ENCODE measurements around the gene PUM1. TPM values are rescaled to one million over a fixed set of nuclear protein-coding genes. Genes with fewer than 3 reads are reported as not detected.
"Not testable (repeated sequence)": the region's sequence is repeated elsewhere in the genome, so short reads cannot be mapped to it uniquely, and the experiment has no call there.

PUM1 gene
- total RNA-seq, 1 donor from 2014 or later, result 42.4 TPM

DNA sequence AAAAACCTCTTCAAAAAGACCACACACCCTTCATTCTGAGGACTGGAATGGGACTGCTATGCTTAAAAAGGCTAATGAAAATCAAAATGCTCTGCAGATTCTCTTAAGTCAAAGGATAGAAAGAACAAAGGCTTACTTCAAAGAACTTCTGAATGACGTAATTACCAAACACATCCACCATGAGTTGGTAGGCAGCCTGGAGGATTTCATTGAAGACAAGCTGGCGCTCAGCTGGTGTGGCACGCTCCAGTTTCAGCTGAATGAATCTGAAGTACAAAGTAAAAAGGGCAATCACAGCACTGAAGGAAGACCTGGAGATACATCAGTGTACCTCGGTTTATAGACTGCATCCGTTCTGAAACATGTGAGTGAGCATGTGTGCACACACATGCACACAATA, 113.4 kb downstream of the PUM1 start:
- TF ChIP-seq CTCF (conservative IDR thresholded peaks at IDR 0.05; ENCODE audit: low read depth, low read length), result no peak
- H3K4me3 ChIP-seq (ENCODE audit: low read depth, low read length), result no peak overlapping the region

GRCh38 chr1:30950700-30951099, 114.8 kb downstream of the PUM1 start:
- TF ChIP-seq CTCF (conservative IDR thresholded peaks at IDR 0.05; ENCODE audit: low read depth, low read length), result no peak
- DNase-seq (ENCODE audit: low read depth), result no peak

More for the DNA sequence above, 113.4 kb downstream of the PUM1 start:
- no peak for DNase-seq (ENCODE audit: low read depth)

DNA sequence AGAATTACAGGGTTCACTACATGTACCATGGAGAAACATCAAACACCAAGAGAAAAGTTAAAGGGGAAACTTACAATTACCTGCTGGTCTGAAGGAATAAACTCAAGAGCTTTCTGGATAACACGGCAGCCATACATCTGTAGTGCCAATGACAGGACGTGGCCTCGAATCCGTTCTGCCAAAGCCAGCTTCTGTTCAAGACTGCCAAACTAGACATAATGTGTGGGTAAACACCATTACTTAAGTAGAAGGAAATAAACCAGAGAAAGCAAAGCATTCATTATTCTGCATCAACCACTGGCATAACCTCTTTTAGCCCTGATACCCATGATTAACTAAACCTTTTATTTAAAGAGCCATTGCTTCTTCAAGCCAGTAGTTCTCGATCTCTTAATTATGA, 115.5 kb downstream of the PUM1 start:
- TF ChIP-seq CTCF (conservative IDR thresholded peaks at IDR 0.05; ENCODE audit: low read depth, low read length), result no peak
- no peak for DNase-seq (ENCODE audit: low read depth)
- H3K4me3 ChIP-seq (ENCODE audit: low read depth, low read length), result no peak overlapping the region

More at GRCh38 chr1:30950700-30951099, 114.8 kb downstream of the PUM1 start:
- no peak overlapping the region for H3K4me3 ChIP-seq (ENCODE audit: low read depth, low read length)

DNA sequence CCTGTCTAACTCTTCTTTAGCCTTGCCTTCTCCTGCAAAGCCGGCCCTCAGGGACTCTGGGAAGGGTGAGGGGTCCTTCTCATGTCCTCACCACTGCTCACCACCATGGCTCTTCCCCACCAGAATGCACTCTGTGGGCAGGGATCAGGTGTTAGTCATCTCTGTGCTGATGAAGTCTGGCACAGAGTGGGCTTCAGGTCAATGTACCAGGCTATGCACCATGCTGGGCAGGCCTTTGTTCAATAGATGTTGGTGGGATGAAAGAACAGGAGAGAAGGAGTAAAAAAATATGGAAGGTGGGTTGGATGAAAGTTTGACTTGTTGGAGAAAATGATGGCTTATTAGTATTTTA, 116.1 kb downstream of the PUM1 start:
- H3K4me3 ChIP-seq (ENCODE audit: low read depth, low read length); DNase-seq (ENCODE audit: low read depth): not testable (repeated sequence)

DNA sequence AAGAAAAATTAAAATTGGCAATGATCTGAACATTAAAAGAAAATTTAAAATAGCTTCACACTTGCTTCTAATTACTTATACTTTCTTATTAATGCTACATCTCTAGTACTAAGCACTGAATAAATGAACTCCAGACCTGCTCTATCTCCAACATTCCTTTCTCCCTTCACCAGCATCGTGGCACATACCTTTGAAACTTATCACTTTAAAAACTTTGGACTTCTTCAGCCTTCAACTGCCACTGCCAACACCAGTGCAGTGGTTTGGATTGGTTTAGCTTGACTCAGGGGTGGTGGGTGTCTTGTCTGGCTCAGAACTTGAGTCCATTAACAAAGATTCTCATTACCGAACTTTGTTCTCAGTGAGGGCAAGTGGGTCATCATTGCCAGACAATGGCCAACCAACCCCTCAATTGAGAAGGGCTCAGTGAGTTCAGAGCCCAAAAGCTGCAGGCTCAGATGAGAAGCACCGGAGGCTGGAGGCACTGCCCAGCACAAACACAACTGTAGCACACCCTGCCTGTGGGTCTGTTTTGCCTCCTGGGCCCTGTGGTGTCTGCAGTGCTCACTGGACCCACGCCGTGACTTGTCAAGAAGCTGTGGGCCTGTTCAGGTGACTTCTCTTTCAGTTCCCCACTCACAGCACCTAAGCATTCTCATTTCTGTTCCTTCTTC, 116.6 kb downstream of the PUM1 start:
- DNase-seq (ENCODE audit: low read depth); H3K4me3 ChIP-seq (ENCODE audit: low read depth, low read length): not testable (repeated sequence)

DNA sequence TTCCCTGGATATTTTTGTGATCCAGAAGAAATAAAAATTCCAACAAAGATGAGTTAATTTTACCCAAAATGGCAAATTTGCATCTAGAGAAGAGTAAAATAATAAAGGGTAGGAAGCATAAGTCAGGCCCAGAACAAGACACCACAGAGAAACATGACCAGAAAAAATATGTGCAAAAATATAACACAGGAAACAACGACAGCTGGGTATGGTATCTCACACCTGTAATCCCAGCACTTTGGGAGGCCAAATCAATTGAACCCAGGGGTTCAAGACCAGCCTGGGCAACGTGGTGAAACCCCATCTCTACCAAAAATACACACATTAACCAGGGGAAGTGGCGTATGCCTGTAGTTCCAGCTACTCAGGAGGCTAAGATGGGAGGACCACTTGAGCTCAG, 117.2 kb downstream of the PUM1 start:
- no peak overlapping the region for H3K4me3 ChIP-seq (ENCODE audit: low read depth, low read length)
- DNase-seq (ENCODE audit: low read depth), result no peak
- TF ChIP-seq CTCF (conservative IDR thresholded peaks at IDR 0.05; ENCODE audit: low read depth, low read length), result no peak

- TF ChIP-seq CTCF (conservative IDR thresholded peaks at IDR 0.05; ENCODE audit: low read depth, low read length), result no peak
- H3K4me3 ChIP-seq (ENCODE audit: low read depth, low read length), result no peak overlapping the region
- no peak for DNase-seq (ENCODE audit: low read depth)
These were observed 118.3 kb downstream of the PUM1 start for GRCh38 chr1:30947212-30947611.

- no peak overlapping the region for H3K4me3 ChIP-seq (ENCODE audit: low read depth, low read length)
- no peak for TF ChIP-seq CTCF (conservative IDR thresholded peaks at IDR 0.05; ENCODE audit: low read depth, low read length)
- no peak for DNase-seq (ENCODE audit: low read depth)
These were observed 123.1 kb downstream of the PUM1 start for GRCh38 chr1:30942326-30942963.
